ENCODE measurements around the gene SHOC2. TPM values are rescaled to one million over a fixed set of nuclear protein-coding genes. Genes with fewer than 3 reads are reported as not detected.

Gene SHOC2
- total and polyA plus RNA-seq, 2 of the 8 experiments (the other 6 are each of a cell fraction or from before 2014, with no cell fraction given) = 7.6 to 28.2 TPM

DNA sequence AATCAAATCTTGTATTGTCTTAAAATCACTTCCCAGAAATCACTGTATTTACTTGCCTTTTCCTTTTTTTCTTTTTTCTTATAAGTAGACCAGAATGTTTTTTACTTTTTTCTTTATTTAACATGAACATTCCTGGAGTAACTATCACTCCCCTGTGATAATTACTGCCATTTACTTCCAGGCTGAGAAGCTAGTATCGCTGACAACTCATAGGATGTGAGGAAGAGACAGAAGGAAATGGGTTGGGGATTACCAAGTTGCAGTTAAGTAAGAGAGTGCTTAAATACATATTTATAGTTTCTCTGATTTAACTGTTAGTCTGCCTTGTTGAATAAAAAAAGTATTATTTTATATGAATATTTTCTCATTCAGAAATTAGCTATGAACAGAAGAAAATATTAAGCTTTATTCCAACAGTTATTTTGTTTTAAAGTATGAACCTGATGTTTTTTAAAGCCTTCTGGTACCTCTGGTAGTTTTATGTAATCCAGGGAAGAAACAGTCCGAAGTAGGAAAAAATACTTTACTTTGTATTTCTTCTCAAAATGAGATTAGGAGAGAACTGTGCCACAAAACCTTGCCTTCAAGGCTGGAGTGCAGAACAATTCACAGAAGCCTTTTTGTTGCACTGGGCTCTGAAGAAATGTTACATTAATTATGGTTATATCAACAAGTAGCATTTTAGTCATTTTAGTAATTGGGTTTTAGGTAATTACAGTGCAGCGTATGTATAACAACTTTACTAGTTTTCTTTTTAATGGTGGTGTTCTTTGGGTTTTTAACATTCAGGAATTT, 72.8 kb downstream of the SHOC2 start:
- Histone ChIP-seq H3K23ac (ENCODE audit: insufficient read length) (no peak overlapping the region), H2BK5ac (ENCODE audit: low read depth, low read length) (no peak overlapping the region), H3K14ac (ENCODE audit: insufficient read length) (no peak overlapping the region), H3K4me2 (ENCODE audit: insufficient read depth in 1 of 2, low read depth in 2 of 2, low read length in 2 of 2) (no peak overlapping the region), H3K4ac (replicated peaks; ENCODE audit: insufficient read length, low read depth, low read length) (no peak overlapping the region), H2BK15ac (ENCODE audit: low read length) (no peak overlapping the region), H3K9ac (replicated peaks in 1 of 4; ENCODE audit: extremely low read depth in 1 of 4, low read depth in 3 of 4, low read length in 3 of 4) (no peak overlapping the region), H3K9me3 (ENCODE audit: insufficient read depth in 2 of 2, low read depth in 1 of 2, low read length in 1 of 2) (no peaks in the 10 kb centered on the region), H4K91ac (replicated peaks; ENCODE audit: insufficient read length, low read length) (no peak overlapping the region), H2AFZ (ENCODE audit: low read length) (no peak overlapping the region), H4K8ac (ENCODE audit: extremely low read depth, insufficient read depth, low read length) (no peak overlapping the region), H2AK5ac (ENCODE audit: low read depth, low read length) (no peak overlapping the region), H3K18ac (ENCODE audit: extremely low read depth, low read length) (no peak overlapping the region), H2BK120ac (replicated peaks; ENCODE audit: low read depth, low read length) (no peak overlapping the region), H2BK12ac (ENCODE audit: low read depth, low read length) (no peak overlapping the region), H3K27ac (ENCODE audit: low read depth, low read length) (no peak overlapping the region), H3K4me3 (ENCODE audit: extremely low read depth in 1 of 4, insufficient read depth in 2 of 4, low read depth in 3 of 4, low read length in 4 of 4) (no peak overlapping the region), H4K20me1 (replicated peaks in 1 of 2; ENCODE audit: control insufficient read depth in 1 of 2, insufficient read depth in 2 of 2, low read length in 2 of 2) (peaks cover 2 to 3% of the 10 kb centered on the region in 2 experiments), H3K23me2 (ENCODE audit: low read depth, low read length) (no peaks in the 10 kb centered on the region), H2BK20ac (ENCODE audit: low read length) (no peak overlapping the region), H4K5ac (ENCODE audit: insufficient read length, low read depth, low read length) (no peak overlapping the region), H3K79me2 (ENCODE audit: control insufficient read depth in 1 of 2, insufficient read depth in 2 of 2, low read length in 2 of 2) (peaks cover 0 to 2% of the 10 kb centered on the region in 2 experiments; a peak in 1 of 4 replicates), H3K56ac (replicated peaks; ENCODE audit: insufficient read length, low read depth, low read length) (no peak overlapping the region), H3K79me1 (ENCODE audit: low read depth, low read length) (no peaks in the 10 kb centered on the region; the same call in 1 of the 2 replicates), H3K36me3 (ENCODE audit: control insufficient read depth in 2 of 4, insufficient read depth in 4 of 4, low read length in 3 of 4) (no peaks in the 10 kb centered on the region), H3K4me1 (replicated peaks in 1 of 4; ENCODE audit: control insufficient read depth in 3 of 4, insufficient read depth in 4 of 4, low read length in 3 of 4) (no peaks in the 10 kb centered on the region), H3K27me3 (replicated peaks in 1 of 4; ENCODE audit: control insufficient read depth in 3 of 4, extremely low read depth in 1 of 4, insufficient read depth in 3 of 4, low read length in 3 of 4) (no peaks in the 10 kb centered on the region)
- POLR2A ChIA-PET (ENCODE audit: partially characterized antibody) = no interaction called here
- DNase-seq (ENCODE audit: low read depth in 1 of 2, low spot score in 2 of 2) (no peak), FAIRE-seq (no peak)
- TF ChIP-seq GTF2F1 (IDR thresholded peaks at IDR 0.05; ENCODE audit: borderline replicate concordance, low read depth, low read length) (no peak), HDAC6 (IDR thresholded peaks at IDR 0.05; ENCODE audit: low read depth, low read length) (no peak), POU5F1 (IDR thresholded peaks at IDR 0.05; ENCODE audit: low read depth, low read length) (no peak), EGR1 (IDR thresholded peaks at IDR 0.05; ENCODE audit: borderline replicate concordance, low read depth, low read length) (no peak), SP2 (IDR thresholded peaks at IDR 0.05; ENCODE audit: low read length) (no peak)
- WGBS, 2 experiments (ENCODE audit: extremely low coverage in 1 of 2, insufficient coverage in 1 of 2, insufficient read length in 1 of 2, insufficient replicate concordance in 2 of 2, low coverage in 1 of 2, low lambda C conversion rate in 2 of 2, missing lambda C conversion rate in 1 of 2) = 89% methylated on average over 3 of the region's 3 CpGs; no CpG with 5 or more reads in 1 of the 2 experiments
- CTCF ChIA-PET (ENCODE audit: partially characterized antibody) = interaction anchor here (1.4 kb wide), 1 partner anchor 16 kb away, joined by 3 read pairs; no protein-coding TSS in a partner anchor

Data from H1 (cell line).